GM13976 (cell line): Measurements from ENCODE around the gene KCNT2.

Experiments used
- DNase-seq: peaks from one replicate; pipeline ENCODE4 v3.0.0; 2012; ENCODE audit warnings: low spot score
- CTCF ChIP-seq: IDR thresholded peaks from 2 replicates; pipeline ENCODE4 v1.5.1; 2012; ENCODE audit warnings: borderline replicate concordance, mild to moderate bottlenecking; ENCODE audit not compliant: insufficient read depth; ENCODE audit errors: extremely low read depth, missing control alignments, control extremely low read depth
- in situ Hi-C: fragments of 300-500 bp; cut with MboI; formaldehyde crosslinking; loops from one replicate; pipeline ENCODE4 v1.12.0; 2022; ENCODE audit warnings: low sequenced_read_pairs, mixed read lengths, inconsistent platforms; ENCODE audit not compliant: unreplicated experiment

Gene KCNT2

GRCh38 chr1:196608390-196609369 is at the start of gene KCNT2:
Gene KCNT2, minus strand, starts transcription at chr1:196608440. Its CDS starts 131 bp downstream, at chr1:196608309.
- no peak for DNase-seq
- no peak for TF ChIP-seq CTCF
- in situ Hi-C loops, result no loop called here

- TF ChIP-seq CTCF, result no peak
- in situ Hi-C loops, result no loop called here
- DNase-seq, result no peak
Measured at GRCh38 chr1:196655494-196655893, 47.3 kb upstream of the KCNT2 start.

- no peak for DNase-seq
- in situ Hi-C loops, result no loop called here
- TF ChIP-seq CTCF, result no peak
Measured at GRCh38 chr1:196655071-196655470, 46.8 kb upstream of the KCNT2 start.

- TF ChIP-seq CTCF, result no peak
- in situ Hi-C loops, result no loop called here
- no peak for DNase-seq
Measured at GRCh38 chr1:196654271-196654670, 46.0 kb upstream of the KCNT2 start.

- no peak for TF ChIP-seq CTCF
- DNase-seq, result no peak
- in situ Hi-C loops, result no loop called here
Measured at GRCh38 chr1:196651637-196652215, 43.5 kb upstream of the KCNT2 start, which contains the start of gene CFH. Gene CFH, plus strand, starts transcription at chr1:196652043. Its CDS starts 75 bp downstream, at chr1:196652118.

GRCh38 chr1:196651079-196651478 is 42.8 kb upstream of the KCNT2 start:
- no peak for DNase-seq
- in situ Hi-C loops, result no loop called here
- TF ChIP-seq CTCF, result no peak
